Limb (tissue), 2 donors: Measurements from ENCODE around the gene TRABD2A.

ENCODE experiments used
- DNase-seq, 2 donors: peaks; one replicate each; pipeline ENCODE4 v3.0.0-alpha.2; 2016; ENCODE audit errors: extremely low spot score in 2 of 2

TRABD2A gene

GRCh38 chr2:84817239-84817655 lies 63.6 kb downstream of the TRABD2A start:
- DNase-seq: no peak

GRCh38 chr2:84816426-84817026 lies 64.4 kb downstream of the TRABD2A start:
- DNase-seq: no peak

- no peak for DNase-seq
These were observed 65.7 kb downstream of the TRABD2A start for GRCh38 chr2:84815146-84815545.

- DNase-seq: no peak
These were observed 68.9 kb downstream of the TRABD2A start for GRCh38 chr2:84811839-84812431.

- no peak for DNase-seq
These were observed 72.6 kb downstream of the TRABD2A start for GRCh38 chr2:84808279-84808678.

- DNase-seq: no peak
These were observed 73.8 kb downstream of the TRABD2A start for GRCh38 chr2:84807063-84807485.

GRCh38 chr2:84805250-84805958 lies 75.5 kb downstream of the TRABD2A start:
- DNase-seq: no peak

- no peak for DNase-seq
These were observed 79.1 kb downstream of the TRABD2A start for GRCh38 chr2:84801811-84802210.

- no peak for DNase-seq
These were observed 80.6 kb downstream of the TRABD2A start for GRCh38 chr2:84800194-84800805.

GRCh38 chr2:84799772-84800171 lies 81.1 kb downstream of the TRABD2A start:
- DNase-seq: no peak

- no peak for DNase-seq
These were observed 83.6 kb downstream of the TRABD2A start for GRCh38 chr2:84797271-84797670.

GRCh38 chr2:84796798-84797197 lies 84.1 kb downstream of the TRABD2A start:
- no peak for DNase-seq

- no peak for DNase-seq
These were observed 87.2 kb downstream of the TRABD2A start for GRCh38 chr2:84793641-84794040.

- no peak for DNase-seq
These were observed 87.9 kb downstream of the TRABD2A start for GRCh38 chr2:84792856-84793522.

- DNase-seq: no peak
These were observed 92.4 kb downstream of the TRABD2A start for GRCh38 chr2:84788498-84788897.

- no peak for DNase-seq
These were observed 92.9 kb downstream of the TRABD2A start for GRCh38 chr2:84788027-84788426.

GRCh38 chr2:84786601-84787000 lies 94.3 kb downstream of the TRABD2A start:
- no peak for DNase-seq

GRCh38 chr2:84785950-84786349 lies 94.9 kb downstream of the TRABD2A start:
- no peak for DNase-seq

GRCh38 chr2:84782717-84783442 lies 98.0 kb downstream of the TRABD2A start:
- DNase-seq: no peak

- DNase-seq: no peak
These were observed 98.8 kb downstream of the TRABD2A start for GRCh38 chr2:84781942-84782716.
